Kidney tubule cell (primary cell): ENCODE results near the gene OPTN.
"Not testable (repeated sequence)": the region's sequence is repeated elsewhere in the genome, so short reads cannot be mapped to it uniquely, and the experiment has no call there.

Source experiments
- DNase-seq: peaks from one replicate; pipeline ENCODE4 v3.0.0-alpha.2; 2018; ENCODE audit warnings: low spot score

OPTN gene

DNA sequence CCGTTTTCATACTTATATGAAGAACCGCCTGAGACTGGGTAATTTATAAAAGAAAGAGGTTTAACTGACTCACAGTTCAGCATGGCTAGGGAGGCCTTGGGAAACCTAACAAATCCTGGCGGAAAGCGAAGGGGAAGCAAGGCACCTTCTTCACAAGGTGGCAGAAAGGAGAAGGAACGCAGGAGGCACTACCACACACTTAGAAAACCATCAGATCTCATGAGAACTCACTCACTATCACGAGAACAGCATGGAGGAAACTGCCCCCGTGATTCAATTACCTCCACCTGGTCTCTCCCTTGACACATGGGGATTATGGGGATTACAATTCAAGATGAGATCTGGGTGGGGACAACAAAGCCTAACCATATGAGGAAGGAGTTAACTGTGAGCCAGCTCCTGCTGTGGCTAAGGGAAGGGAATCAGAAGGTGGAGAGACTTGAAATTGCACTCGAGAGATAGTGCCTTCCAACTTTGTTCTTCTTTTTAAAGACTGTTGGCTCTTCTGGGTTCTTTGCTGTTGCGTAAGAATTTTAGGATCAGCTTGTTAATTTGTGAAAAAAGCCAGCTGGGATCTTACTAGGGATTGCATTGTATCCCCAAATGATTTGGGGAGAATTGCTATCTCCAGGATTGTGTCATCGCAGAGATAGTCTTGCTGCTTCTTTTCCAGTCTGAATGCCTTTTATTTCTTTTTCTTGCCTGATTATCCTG is 21.0 kb downstream of the OPTN start:
- no peak for DNase-seq

DNA sequence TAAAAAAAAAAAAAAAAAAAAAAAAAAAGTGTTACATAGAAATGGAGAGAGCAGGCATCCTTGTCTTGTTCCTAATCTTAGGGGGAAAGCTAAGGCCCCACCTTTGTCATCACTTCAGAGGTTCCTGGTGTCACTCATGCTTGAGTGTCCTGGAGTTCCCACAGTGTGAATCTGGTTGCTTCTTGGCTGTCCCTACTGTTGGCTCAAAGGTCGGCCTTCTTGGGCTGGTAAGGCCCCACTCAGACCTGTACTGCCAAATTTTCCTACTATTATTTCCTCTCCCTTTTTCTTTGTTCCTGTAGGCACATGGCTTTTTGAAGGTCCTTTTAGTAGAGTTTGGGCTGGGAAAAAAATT is 21.5 kb downstream of the OPTN start:
- no peak for DNase-seq

DNA sequence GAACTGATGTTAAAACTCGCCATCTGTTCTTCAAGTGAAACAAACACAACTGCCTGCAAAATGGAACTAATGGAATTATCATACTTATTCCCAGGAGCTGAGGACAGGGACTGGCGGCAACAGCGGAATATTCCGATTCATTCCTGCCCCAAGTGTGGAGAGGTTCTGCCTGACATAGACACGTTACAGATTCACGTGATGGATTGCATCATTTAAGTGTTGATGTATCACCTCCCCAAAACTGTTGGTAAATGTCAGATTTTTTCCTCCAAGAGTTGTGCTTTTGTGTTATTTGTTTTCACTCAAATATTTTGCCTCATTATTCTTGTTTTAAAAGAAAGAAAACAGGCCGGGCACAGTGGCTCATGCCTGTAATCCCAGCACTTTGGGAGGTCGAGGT is 36.7 kb downstream of the OPTN start:
- no peak for DNase-seq

DNA sequence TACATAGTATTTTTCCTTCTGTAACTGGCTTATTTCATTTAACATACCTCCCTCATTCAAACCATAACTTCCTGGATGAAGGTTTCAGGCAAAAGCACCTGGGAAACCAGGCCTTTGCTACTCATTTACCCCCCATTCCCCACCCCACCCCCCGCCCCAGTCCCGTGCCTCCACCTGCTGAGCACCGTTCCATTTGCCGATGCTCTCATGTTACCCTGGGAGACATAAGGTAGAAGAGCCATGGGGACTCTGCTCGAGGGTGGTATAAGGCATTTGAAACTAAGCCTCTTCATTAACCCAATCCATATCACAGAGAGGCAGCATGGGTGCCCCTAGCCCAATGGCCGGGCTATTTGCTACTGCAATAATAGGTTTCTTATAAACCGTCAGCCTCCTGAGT is 39.2 kb downstream of the OPTN start:
- no peak for DNase-seq

DNA sequence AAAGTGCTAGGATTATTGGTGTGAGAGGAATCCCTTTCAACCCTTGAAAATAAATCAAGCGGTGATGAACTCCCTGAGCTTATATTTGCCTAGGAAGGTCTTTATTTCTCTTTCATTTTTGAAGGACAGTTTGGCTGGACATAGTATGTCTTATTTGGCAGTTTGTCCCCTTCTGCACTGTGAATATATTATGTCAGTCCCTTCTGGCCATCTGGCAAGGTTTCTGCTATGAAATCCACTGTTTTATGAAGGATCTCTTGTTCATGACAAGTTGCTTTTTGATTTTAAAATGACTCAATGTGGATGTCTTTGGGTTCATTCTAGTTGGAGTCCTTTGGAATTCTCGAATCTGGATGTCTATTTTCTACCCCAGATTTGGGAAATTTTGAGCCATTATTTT is 39.7 kb downstream of the OPTN start:
- no peak for DNase-seq

DNA sequence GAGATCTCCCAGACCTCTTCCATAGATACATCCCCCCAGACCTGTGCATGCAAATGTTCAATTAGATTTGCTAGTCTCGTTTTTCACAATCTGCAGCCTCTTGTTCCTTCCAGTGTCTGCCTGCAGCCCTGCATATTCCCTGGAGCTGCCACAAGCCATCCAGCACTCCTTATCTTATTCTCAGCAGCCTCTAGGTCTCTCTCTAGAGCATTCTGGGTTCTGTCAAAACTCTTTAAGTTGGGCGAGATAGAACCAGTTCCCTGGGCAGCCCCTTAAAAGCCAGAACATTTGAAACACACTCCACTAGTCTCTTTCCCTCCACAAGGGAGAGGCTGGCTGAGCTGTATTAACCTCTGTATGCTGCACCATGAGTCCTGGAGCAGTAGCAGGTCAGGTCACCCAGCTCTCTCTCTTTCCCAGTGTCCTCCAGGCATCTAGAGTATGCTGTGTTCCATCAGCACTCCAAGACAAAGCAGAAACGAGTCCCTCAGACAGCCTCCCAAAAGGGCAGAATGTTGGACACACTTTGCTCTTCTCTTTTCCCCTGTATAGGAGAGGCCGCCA is 40.7 kb downstream of the OPTN start:
- DNase-seq = no peak

DNA sequence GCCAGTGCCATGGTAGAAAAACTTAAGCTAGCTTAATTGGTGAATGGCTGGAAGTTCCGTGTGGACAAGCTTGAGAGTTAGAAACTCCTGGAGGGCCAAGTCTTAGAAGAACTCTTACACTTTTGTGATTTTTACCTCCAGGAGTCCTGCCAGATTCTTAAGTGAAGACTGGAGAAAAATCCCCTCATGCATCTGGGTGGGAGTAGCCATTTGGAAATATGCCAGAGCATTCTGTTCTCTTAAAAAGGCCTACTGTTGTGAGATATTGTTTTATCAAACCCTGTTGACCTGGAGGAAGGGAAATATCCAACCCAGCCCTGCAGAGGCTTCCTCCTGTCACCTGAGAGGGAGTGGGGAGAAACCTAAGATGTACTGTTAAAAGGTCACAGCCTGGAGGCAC is 43.8 kb downstream of the OPTN start:
- DNase-seq = no peak

DNA sequence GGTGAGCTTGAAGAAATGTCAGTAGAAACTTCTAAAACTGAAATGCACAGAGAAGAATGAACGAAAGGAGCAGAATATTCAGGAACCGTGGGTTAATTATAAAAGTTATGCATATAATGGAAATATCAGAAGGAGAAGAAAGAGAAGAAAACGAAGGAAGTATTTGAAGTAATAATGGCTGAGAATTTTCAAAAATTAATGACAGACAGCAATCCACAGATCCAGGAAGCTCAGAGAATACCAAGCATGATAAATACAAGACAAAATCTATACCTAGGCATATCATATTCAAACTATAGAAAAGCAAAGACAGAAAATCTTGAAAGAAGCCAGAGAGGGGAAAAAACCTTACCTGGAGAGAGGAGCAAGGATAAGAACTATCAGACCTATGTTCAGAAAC is 44.9 kb downstream of the OPTN start:
- no peak for DNase-seq

DNA sequence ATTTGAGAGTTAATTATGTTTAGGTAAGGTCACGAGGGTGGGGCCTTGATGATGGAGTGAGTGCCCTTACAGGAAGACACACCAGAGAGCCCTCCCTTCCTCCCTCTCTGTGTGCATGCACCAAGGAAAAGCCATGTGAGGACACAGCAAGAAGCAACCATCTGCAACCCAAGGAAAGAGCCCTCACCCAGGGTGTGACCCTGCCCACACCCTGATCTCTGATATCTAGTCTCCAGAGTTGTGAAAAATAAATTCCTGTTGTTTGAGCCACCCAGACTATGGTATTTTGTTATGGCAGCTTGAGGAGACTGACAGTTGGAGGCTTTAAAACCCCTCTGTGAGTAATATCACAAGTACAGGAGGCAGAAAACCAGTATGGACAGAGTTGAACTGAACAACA is 46.4 kb downstream of the OPTN start:
- no peak for DNase-seq

DNA sequence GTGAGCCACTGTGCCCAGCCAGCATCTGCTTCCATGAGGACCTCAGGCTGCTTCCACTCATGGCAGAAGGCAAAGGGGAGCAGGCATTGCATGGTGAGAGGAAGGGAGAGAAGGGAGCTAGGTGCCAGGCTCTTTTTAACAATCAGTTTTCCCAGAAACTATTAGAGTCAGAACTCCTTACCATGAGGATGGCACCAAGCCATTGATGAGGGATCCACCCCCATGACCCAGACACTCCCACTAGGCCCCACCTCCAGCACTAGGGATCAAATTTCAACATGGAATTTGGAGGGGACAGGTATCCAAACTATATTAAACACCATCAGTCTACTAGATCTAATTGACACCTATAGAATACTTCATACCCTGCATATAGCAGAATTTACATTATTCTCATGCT is 47.2 kb downstream of the OPTN start:
- DNase-seq = no peak

DNA sequence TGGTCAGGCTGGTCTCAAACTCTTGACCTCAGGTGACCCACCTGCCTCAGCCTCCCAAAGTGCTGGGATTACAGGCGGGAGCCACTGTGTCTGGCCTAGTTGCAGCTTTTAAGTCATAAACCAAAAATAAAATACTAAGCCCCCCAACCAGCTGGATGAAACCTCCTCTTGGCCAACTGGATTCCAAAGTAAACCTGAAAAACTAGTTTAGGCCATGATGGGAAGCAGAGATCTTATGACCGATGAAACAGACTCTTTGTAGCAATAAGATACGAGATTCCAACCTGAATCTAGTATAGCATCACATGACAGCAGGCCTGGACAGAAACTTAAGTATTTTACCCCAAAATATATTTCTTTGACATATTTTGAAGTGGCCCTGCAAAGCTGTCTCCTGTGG is 52.3 kb downstream of the OPTN start:
- no peak for DNase-seq

DNA sequence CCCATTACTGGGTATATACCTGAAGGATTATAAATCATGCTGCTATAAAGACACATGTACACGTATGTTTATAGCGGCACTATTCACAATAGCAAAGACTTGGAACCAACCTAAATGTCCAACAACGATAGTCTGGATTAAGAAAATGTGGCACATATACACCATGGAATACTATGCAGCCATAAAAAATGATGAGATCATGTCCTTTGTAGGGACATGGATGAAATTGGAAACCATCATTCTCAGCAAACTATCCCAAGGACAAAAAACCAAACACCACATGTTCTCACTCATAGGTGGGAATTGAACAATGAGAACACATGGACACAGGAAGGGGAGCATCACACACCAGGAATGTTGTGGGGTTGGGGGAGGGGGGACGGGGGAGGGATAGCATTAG is 55.9 kb downstream of the OPTN start:
- DNase-seq = not testable (repeated sequence)

DNA sequence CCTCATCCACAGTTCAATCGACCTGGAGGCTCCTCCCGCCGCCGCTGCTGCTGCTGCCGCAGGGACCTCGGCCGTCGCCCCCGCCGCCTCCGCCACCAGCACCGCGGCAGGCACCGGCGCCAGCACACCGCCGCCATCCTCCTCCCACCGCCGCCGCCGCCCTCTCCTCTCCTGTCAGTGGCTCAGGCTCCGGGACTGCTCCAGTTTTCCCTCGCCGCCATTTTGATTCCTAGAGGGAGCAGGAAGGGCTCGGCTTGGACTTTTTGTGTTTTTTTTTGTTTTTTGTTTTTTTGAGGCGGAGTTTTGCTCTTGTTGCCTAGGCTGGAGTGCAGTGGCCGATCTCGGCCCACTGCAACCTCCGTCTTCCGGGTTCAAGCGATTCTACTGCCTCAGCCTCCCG is 58.4 kb downstream of the OPTN start:
- DNase-seq = no peak

DNA sequence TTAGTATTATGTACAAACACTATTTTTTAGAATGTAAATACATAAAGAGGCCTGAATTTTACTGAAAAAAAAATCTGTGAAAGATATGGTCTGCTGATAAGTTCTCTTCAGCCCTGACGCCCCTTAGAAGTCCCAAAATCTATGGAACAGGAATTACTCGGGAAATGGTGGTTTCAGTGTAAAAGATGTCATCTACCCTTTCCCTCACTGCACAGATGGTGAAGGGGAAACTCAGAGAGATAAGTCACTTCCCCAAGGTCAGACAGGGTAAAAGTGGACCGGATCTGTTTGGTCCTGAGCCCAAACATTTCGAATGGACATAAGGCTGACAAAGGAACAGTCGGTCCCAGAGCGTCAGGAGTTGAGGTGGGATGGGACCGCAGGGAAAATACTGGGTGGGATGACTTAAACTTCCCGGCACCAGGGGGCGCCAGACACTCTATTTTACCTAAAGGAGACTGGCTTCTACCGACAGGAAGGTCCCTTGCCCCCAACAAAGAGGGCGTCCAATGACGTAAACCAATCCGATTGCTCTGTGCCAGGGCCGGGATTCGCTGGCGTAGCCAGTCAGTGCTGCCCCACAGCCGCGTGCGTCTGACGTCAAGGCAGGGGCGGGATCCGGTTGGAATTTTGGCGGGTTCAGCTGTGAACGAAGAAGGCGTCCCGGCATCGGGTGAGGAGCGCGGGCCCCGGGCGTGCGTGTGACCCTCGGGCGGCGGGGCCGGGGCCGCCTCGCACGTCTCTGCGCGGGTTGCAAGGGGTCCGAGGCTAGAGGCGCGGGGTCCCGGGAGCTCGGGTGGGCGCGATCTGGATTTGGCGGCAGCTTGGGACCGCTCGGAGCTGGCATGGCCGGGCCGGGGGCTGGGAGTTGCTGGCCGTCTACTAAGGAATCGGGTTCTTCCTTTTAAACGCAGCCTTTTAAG is 61.2 kb downstream of the OPTN start, which contains the start of gene MCM10:
TSS of gene MCM10 (plus strand) at position 625 of the 923 bp plus-strand sequence. CDS start 2,645 bp downstream, outside the sequence.
- DNase-seq = peak; percentile 99

DNA sequence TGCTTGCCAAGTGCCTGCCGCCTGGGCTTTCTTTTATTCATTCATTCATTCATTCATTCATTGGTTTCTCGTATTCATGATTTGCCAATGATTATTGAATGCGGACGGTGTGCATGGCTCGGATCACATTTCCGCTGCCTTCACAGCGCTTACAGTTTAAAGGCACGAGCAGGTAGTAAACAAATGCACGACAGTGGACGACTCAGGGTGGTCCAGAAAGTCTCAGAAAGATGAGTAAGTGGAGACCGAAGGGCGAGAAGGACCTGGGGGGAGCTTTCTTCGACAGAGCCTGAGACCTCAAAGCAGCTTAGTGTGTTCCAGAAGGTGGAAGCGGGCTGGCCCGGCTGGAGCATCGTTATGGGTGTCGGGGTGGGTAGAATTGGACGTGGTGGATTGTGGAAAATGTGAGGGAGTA is 61.9 kb downstream of the OPTN start:
- peak; percentile 16 for DNase-seq

DNA sequence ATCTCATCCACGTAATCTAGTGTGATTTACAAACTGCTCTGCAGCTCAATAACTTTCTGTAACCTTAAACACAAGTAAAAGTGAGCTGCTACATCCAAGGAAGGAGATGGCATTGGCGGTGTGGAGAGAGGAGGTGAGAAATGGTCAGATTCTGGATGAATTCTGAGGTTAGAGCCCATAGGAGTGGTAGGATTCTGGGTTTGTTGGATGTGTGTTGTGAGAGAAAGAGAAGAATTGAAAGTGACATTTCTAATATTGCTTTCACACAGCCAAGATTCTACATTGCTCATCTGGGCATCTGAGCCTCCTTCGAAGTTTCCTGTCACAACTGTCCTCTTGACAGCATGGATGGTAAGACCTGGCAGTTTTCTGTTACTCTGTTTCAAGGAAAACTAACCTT is 63.9 kb downstream of the OPTN start:
- no peak for DNase-seq

DNA sequence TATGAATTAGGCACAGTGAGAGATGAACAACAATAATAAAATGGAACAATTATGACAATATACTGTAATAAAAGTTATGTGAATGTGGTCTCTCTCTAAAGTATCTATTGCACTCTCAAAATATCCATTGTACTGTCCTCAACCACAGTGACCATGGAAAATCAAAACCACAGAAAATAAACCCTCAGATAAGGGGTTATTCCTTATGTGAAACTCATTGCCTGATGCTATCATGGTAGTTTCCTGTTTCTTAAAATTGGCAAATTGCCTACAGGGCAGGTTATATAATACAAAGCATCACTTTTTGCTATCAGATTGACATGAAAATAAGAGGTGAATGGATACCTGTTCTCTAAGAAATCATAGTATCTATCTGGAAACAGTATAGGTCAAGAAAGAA is 65.2 kb downstream of the OPTN start:
- DNase-seq = no peak

DNA sequence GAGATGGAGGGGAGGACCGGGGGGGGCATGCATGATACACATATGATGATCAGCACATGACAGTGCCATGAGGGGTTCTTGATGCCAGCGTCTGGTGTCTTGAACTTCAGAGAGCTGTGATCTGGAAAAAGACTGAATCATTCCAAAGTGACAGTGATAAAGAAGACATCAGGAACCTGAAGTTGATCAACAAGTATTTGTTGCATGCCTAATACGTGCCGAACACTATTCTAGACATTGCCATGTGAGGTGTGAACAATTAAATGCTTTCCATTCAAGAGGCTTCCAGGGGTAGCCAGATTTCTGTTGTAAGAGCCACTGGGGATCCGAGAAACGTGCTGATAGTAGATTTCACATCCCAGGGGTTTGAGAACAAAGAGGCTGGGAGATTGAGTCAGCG is 67.6 kb downstream of the OPTN start:
- no peak for DNase-seq

DNA sequence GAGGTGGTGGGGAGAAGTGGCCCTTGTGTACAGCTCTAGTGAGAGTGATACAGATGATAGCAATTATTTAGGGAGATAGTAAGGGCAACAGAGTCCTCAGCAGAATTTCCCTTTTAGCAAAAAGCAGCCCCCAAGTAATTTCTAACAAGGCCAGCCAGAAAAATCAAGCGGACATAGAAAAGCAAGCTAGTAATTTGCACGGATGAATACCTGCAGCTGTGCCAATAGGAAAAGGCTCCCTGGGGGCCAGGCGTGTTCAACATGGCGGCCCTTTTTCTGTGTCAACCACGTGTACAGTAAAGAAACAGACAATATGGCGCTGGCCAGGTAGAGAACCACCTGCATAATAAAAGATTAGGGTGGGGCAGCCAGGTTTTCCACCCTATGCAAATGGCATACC is 68.8 kb downstream of the OPTN start:
- DNase-seq = no peak

DNA sequence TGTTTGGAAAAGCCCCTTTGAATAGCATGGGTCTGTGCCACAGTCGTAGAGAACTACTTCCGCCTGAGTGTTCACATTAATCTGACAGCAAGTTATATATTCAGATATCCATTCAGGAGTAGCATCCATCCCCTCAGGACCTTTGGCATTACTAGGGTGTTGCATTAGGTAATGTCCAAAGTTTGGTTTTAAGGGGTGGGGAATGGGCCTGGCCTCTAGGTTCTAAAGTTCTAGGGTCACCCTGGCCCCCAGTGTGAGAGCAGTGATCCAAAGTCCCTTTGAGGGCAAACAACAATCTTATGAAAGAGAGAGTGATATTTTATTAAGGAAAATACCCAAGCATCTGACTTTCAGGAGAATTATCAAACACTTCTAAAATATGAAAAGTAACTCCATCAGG is 73.7 kb downstream of the OPTN start:
- DNase-seq = no peak

DNA sequence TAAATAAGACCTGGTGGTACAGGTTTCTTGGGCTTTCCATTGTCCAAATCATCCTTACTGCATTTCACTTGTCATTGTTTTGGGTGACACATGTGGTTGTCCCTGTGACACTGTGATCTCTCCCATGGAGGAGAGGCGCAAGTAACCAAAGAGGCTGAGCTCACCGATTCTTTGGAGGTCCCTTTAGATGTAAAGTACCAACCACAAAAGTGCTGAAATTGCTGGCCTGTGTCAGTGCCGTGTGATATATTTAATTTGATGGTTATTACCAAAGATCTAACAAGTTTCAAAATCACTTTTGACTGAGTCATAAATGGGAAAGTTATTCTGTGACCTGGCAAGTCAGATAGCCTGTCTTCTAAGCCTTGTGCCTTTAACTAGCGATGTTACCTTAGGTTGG is 80.8 kb downstream of the OPTN start:
- no peak for DNase-seq

DNA sequence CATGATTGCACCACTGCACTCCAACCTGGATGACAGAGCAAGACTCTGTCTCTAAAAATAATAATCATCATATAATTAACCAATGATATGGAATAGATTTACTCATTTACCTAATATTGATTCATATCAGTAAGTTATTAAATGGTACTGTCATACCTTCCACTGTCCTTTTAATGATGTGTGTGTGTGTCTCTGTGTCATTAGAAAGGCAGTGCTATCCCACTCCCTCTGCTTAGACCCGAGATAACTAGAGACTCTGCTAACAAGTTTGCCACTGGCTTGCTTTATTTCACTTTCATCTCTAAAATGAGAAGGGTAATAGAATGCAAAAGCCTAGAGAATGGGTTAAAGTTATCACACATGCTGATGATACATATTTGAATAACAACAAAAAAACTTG is 82.5 kb downstream of the OPTN start:
- DNase-seq = no peak

DNA sequence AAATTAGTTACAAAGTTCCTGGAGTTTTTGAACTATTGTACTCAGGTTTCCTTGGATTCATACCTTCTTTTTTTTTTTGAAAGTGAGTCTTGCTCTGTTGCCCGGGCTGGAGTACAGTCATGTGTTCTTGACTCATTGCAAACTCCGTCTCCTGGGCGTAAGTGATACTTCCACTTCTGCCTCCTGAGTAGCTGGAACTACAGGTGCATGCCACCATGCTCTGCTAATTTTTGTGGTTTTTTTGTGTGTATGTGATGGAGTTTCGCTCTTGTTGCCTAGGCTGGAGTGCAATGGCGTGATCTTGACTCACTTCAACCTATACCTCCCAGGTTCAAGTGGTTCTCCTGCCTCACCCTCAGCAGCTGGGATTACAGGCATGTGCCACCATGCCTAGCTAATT is 83.7 kb downstream of the OPTN start:
- peak; percentile 57 for DNase-seq
